Inflammatory macrophage (primary cell): ENCODE results near the gene EP400.
"Not testable (repeated sequence)": the region's sequence is repeated elsewhere in the genome, so short reads cannot be mapped to it uniquely, and the experiment has no call there.

Experiments used
- DNase-seq, 2 donors: peaks; one replicate each; pipeline ENCODE4 v3.0.0-alpha.2; 2020 to 2022

The EP400 gene

DNA sequence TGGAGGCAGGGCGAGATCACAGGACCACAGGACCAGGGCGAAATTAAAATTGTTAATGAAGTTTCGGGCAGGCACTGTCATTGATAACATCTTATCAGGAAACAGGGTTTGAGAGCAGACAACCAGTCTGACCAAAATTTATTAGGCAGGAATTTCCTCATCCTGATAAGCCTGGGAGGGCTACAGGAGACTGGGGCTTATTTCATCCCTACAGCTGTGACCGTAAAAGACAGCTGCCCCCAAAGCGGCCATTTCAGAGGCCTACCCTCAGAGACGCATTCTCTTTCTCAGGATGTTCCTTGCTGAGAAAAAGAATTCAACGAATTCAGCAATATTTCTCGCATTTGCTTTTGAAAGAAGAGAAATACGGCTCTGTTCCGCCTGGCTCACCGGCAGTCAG, 97.9 kb downstream of the EP400 start:
- not testable (repeated sequence) for DNase-seq

DNA sequence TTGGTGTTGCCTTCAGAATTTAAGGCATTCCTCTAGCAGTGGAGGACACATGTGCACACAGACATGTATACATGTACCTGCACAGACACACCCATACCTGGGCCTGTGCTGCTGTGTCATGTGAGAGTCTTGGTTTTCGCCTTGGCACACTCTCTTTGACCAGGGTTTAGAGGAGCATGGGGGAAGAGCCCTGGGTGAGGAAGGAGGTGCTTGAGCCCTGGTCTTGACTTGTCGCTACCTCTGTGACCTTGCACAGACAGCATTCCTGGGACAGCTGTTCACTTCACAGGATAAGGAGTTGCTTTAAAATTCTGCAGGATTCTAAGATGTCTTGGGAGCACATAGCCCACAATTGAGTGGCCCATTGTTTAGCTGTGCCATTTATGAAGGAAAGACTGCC, 99.7 kb downstream of the EP400 start:
- DNase-seq = no peak

DNA sequence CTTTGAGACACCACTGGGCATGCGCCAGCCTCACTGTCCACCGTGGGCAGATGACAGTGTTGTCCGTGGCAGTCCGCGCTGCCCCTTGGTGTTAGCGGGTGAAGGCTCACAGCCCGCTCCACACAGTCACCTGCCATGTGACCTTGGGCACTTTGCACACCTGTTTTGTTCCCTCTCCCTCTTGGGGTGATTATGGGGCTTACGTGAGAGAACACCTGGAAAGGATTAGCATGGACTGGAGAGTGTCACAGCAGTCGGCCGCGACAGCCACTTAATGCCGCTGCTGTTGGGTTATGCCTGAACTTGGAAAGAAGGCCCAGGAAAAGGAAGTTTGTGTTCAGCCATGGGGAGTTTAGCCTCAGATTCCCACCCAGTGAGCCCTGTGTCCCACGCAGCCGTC, 100.1 kb downstream of the EP400 start:
- no peak for DNase-seq

DNA sequence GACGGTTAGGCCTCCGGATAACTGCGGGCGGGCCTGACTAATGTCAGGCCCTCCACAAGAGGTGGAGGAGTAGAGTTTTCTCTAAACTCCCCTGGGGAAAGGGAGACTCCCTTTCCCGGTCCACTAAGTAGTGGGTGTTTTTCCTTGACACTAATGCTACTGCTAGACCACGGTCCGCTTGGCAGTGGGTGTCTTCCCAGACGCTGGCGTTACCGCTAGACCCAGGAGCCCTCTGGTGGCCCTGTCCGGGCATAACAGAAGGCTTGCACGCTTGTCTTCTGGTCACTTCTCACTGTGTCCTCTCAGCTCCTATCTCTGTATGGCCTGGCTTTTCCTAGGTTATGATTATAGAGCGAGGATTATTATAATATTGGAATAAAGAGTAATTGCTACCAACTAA, 102.0 kb downstream of the EP400 start:
- peak in 1 of 2 donors; percentile 23 for DNase-seq

DNA sequence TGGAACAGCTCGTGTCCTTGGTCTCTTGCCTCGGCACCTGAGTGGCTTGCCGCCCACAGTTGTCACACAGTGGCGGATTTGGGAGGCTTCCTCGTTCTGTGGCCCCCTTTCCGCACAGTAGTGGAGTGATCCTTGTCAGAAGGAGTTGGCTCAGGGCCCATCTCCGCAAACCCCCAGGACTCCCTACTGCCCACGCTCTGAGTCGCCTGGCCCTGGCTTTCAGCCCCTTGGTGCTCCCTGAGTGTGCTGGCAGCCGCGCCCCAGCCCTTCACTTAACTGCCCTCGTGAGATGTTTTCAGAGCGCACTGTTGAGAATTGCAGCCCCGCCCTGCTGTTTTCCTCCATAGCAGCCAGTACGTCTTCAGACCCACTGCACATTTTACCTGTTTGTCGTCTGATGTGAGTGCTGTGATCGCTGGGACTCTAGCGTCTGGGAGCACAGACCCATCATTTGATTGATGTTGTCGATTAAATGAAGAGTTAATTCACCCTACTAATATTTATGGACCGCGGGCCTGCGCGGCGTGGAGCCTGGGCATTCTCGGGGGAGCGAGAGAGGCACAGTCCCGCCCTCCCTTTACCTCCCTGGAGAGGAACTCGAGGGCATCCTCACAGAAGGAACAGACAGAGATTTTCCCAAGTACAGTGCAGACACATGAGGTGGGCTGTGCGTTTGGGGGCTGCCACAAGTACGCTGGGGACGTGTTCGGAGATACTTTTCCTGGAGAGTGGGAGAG, 102.6 kb downstream of the EP400 start:
- DNase-seq = no peak

DNA sequence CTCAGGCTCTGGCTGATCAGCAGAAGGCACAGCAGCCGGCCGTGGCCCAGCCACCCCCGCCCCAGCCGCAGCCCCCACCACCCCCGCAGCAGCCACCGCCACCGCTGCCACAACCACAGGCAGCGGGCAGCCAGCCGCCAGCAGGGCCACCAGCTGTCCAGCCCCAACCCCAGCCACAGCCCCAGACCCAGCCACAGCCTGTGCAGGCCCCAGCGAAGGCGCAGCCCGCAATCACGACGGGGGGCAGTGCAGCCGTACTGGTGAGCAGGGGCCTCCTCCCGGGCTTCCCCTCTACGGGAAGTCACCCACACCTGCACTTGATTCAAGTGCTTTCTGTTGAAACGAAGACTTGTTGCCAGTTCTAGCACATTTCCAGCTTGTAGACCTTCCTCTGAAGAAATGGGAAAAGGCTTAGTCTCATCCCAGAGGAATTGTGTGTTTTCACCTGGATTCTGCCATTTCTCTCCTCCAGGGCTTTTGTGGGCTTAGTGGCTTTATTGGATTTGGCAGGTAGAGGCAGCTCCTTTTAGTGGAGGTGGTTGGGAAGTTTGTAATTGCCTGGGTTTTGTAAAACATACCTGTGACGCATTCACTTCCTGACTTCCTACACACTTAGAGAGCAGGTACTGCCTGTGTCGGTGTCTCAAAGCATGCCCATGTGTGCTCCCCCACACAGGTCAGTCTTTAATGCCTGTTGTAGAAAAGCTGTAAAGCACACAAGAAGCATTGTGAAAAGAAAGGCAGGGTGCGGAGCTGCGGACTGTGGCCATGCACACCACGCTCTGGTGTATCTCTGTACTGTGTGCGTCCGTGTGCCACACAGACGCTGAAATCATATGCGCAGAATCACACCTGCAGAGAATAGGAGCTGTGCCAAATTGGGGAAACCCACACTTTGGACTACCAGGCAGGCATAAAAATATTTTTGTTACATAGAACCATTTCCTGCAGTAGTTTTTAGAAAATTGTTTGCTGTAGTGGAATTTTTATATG, 103.9 kb downstream of the EP400 start:
- no peak for DNase-seq

DNA sequence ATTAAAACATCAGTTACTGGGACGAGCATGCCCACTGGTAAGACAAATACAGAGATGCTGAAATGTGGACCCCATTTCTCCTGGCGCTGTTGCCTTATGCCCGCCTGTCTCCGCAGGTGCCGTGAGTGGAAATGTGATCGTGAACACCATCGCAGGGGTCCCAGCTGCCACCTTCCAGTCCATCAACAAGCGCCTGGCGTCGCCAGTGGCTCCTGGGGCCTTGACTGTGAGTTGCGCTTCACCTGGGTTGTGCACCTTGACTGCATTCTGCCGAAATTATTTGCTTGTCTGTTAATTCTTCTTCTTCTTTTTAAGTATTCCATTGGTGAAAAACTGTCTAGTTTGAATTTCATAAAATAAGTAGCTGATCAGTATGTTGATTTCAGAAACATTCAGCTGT, 105.2 kb downstream of the EP400 start:
- DNase-seq = no peak

DNA sequence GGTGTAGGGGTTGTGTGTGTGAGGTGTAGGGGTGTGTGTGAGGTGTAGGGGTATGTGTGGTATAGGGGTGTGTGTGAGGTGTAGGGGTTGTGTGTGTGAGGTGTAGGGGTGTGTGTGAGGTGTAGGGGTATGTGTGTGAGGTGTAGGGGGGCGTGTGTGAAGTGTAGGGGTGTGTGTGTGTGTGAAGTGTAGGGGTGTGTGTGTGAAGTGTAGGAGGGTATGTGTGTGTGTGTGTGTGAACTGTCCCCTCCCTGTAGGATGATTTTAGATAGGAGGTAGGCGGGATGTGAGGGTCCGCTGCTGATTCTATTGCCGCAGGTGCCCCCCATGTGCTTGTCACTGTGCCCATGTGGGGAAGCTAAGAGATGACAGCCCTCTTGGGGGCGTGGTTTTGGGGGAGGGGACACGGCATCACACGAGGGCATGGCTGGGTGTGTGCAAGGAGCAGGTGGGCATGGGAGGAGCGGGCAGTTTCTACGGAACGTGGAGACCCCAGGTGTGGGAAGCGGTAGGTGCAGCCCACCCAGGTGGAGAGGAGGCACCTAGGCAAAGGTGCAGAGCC, 105.9 kb downstream of the EP400 start:
- DNase-seq = no peak

DNA sequence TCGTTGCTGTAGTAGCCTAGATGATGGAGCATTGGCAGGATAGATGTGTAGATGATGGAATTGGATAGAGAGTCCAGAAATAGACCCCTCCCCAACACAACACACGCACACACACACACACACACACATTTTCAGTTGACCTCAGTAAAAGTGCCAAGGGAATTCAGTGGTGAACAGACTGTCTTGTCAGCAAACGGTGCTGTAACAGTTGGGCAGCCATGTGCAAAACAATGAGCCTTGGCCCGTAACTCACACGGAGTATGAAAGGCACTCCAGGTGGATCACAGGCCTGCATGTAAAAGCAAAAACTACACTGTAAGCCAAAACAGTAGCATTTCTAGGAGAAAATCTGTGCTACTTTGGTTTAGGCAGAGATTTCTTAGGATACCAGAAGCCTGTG, 106.6 kb downstream of the EP400 start:
- DNase-seq = no peak

DNA sequence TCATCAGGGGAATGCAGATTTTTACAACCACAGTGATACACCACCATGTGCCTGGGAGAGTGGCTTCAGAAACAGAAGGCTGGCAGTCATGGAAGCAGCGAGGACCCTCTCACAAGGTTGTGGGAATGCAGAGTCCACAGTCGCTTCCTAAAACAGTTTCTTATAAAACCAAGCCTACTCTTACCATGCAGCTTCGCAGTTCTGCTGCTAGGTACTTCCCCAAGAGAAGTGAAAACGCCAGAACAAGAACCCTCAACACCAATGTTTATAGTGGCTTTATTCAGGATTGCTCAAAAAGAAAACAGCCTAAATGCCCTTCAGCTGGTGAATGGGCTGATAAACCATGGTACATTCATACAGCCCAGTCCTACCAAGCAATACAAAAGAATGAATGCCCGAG, 107.2 kb downstream of the EP400 start:
- no peak for DNase-seq

DNA sequence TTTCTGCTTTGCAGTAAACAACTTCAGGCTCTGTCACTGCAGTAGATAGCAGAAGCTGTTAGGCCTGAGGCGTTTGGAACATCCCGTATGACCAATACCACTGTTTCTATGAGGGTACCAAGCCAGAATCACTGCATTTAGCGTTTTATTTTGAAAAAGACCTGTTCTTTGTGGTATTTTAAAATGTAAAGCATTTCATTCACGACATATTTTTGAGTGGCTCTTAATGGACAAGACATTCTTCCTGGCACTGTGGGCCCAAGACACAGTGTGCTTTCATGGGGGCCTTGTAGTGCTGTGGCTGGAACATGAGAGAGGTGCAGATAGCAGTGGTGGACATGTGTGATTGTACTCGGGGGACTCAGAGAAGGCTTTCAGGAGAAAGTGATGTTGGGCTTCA, 107.9 kb downstream of the EP400 start:
- no peak for DNase-seq

DNA sequence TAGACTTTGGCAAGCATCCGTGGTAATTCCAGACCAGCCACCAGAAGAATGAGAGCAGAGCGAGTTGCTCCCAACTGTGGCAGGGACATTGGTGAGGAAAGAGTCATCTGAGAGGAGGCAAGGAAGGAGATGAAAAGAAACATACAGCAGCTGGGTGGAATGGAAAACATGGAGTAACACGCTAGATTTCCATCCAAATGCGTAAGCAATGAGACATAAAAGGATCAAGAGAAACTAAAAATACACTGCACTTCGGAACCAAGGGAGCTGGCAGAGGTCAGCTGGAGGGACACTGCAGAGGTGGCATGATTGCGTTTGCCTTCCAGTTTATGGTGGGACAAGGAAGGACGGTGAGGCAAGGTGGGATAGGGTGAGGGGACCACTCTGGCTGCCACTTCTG, 111.5 kb downstream of the EP400 start:
- DNase-seq = no peak

DNA sequence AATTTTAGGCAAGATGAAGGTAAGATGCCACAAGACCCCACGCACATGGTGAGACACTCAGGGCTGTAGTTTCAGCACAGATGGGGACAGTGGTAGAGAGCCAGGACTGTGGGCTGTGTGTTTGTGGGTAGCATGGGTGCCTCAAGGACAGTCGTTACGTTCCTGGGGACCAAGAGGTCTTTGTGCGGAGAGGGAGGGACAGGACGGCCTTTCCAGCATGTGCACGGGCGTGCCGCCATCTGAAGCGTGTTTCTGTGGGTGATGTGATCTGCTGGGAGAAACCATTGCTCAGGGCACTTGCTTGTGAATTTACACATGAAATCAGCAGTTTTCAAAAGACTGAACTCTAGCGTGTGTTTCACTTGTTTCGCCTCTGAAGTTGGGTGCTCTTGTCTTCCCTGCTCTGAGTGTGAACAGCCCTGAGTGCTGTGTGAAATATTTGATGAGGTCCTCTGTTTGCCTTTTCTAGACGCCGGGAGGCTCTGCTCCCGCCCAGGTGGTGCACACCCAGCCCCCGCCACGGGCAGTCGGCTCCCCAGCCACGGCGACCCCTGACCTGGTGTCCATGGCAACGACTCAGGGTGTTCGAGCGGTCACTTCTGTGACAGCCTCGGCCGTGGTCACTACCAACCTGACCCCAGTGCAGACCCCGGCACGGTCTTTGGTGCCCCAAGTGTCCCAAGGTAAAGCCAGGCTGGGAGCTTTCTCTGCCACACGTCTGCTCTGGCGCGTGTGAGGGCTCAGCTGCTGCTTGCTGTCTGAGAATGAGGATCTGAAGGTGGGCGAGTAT, 112.1 kb downstream of the EP400 start:
- DNase-seq = no peak

DNA sequence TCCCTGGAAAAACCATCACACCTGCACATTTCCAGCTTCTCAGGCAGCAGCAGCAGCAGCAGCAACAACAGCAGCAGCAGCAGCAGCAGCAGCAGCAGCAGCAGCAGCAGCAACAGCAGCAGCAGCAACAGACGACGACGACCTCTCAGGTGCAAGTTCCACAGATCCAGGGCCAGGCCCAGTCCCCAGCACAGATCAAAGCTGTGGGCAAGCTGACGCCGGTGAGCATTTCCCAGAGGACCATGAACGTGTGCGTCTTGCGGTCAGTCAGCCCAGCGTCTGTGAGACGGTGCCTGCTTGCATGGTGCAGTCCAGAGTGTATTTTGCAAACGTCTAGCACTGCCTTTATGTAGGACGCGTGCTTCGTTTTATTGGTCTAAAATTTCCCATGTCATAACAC, 112.7 kb downstream of the EP400 start:
- no peak for DNase-seq

DNA sequence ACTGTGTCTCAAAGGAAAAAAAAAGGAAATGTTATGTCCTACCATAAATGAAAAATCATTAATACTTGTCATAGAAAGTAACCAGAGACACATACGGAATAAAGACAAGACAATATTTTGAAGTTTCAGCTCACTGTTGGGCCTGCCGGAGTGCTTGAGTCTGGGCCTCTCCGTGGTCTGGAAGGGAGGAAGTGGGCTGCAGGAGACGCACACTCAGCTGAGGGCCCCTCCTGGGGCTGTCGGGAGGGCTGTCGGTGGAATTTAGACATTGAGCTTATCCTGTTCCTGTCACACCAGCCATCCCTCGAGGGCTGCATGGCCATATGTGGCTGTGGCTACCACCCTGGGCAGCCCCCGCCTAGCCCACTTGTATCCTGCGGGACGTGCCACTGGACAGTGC, 113.7 kb downstream of the EP400 start:
- DNase-seq = no peak

DNA sequence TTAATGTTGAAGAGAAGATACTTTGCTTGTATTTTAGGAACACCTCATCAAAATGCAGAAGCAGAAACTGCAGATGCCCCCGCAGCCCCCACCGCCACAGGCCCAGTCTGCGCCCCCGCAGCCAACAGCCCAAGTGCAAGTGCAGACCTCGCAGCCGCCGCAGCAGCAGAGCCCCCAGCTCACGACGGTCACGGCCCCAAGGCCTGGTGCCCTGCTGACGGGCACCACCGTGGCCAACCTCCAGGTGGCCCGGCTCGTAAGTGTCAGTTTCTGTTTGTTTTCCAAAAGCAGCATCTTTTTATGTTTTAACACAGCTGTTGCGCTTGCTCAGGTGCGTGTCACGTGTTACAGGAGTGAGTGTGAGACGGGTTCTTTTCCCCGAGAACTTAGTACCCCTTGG, 114.9 kb downstream of the EP400 start:
- no peak for DNase-seq

DNA sequence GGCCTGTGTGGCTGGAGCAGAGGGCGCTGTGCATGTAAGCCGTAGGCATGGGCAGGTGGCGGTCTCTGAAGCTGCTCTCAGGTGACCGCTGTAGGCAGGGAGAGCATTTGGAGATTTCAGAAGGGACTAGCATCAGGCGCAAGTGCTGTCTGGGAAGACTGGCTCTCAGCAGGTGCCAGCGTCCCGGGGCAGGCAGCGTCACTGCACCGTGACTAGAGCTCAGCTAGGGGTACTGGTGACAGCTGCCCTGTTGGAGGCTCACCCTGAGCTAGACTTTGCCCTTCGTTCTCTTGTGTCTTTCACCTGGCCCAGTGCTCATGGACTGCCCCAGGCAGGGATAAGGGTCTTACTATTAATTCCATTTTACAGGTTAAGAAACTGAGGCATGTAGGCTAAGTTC, 115.5 kb downstream of the EP400 start:
- DNase-seq = no peak

DNA sequence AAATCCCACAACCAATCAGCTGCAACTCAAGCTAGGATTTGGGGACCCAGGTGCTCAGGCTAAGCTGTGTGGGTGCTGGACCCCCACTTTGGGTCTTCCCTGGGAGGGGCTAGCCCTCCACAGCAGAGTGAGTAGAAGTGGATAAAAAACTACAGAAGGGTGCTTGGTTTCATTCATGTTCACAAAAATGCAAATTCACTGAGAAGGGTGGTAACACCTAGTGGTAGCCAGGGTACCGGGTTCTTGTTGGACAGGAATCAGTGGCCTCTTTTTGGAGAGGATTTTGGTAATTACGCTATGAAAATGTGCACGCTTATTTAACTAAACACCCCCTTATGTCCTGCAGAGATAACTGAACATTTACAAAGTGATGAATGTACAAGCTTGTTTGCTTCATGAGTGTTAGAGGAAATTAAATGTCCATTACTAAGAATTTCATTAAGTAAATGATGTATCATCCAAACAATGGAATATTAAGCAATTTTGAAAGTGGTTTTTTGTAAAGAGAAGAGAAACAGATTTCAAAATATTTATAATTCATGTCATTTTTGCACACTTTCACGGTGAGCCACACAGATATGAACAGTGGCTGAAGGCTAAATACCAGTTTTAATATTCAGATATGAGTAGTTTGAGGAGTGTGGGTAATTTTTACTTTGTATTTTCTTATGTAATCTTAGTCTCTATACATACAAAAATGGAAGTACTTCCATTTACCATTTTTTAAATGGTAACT, 116.0 kb downstream of the EP400 start:
- DNase-seq = peak in 1 of 2 donors; percentile 29

DNA sequence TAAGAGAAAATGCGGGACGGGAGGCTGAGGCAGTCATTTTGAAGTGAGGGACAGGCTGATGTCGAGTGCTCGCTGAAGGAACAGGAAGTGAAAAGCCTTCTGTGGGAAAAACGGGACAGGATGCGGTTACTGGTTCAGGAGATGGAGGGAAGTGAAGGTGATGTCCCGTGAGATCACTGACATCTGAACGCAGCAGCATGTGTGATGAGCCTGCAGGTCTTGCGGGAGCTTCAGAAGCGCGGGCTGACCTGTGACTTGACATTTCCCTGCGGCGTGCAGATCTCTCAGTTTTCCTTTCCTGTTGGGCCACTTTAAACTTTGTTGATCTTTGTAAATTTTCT, 116.6 kb downstream of the EP400 start:
- peak; percentile 5 to 48 for DNase-seq

DNA sequence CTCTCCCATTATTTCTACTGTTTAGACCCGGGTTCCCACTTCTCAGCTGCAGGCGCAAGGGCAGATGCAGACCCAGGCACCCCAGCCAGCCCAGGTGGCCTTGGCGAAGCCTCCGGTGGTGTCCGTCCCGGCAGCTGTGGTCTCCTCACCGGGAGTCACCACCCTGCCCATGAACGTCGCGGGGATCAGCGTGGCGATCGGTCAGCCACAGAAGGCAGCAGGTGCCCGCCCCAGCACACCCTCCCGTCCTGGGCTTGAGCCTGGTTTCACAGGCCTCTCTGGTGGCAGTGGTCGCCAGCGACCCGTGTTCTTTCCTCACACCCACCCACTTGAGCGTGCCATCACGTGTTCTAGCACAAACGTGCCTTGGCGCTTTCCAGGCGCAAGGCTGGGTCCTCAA, 117.0 kb downstream of the EP400 start:
- no peak for DNase-seq

DNA sequence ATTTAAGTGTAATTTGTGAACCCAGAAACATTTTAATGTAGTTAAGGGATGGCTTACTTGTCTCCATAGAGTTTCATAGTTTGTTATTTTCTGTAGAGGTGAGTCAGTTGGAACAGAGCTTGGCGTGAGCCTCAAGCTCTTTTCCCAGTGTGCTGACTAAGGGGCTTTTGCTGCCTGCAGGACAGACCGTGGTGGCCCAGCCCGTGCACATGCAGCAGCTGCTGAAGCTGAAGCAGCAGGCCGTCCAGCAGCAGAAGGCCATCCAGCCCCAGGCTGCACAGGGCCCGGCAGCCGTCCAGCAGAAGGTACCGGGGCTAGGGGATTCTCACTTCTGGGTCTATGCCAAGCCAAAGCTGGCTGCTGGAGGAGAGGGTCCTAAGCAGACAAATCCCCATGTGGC, 117.4 kb downstream of the EP400 start:
- DNase-seq = no peak

DNA sequence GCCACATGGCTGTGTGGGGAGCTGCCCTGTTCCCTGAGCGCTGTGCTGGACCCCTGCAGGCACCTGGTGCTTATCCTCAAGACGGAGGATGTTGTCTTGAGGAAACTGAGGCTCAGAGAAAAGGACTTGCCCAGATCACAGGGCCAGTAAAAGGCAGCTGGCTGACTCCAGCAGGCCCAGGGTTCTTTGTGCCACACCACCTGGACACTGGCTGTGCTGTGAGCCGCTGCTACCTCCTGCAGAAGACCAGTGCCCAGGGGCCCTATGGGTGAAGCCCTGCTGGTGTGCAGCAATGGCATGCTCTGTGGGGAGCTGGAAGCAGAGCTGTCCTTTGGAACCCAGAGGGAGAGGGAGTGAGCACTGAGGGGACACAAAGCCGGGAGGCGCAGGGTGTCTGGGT, 118.5 kb downstream of the EP400 start:
- DNase-seq = no peak
